ENCODE measurements around the gene FGFR3.

DNA sequence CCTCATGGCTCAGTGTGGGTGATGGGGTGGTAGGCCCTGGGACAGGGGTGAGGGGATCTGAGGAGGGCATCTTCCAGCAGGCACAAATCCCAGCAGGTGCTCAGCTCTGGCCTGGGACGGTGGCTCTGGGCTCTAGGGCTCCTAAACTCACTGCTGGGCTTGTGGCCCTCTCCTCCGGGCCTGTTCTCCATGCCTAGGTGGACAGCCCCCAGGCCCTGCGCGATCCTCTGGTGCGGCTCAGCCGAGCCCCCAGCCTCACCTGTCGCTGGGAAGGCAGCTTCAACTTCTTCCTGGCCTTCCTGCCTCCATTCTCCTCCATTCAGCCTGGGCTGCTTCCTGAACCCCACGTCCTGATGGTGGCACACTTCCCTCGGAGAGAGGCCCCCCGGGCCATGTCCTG is 19.3 kb upstream of the FGFR3 start:
- TF ChIP-seq, protein P1, sequence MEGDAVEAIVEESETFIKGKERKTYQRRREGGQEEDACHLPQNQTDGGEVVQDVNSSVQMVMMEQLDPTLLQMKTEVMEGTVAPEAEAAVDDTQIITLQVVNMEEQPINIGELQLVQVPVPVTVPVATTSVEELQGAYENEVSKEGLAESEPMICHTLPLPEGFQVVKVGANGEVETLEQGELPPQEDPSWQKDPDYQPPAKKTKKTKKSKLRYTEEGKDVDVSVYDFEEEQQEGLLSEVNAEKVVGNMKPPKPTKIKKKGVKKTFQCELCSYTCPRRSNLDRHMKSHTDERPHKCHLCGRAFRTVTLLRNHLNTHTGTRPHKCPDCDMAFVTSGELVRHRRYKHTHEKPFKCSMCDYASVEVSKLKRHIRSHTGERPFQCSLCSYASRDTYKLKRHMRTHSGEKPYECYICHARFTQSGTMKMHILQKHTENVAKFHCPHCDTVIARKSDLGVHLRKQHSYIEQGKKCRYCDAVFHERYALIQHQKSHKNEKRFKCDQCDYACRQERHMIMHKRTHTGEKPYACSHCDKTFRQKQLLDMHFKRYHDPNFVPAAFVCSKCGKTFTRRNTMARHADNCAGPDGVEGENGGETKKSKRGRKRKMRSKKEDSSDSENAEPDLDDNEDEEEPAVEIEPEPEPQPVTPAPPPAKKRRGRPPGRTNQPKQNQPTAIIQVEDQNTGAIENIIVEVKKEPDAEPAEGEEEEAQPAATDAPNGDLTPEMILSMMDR (IDR thresholded peaks at IDR 0.05): no peak
- TF ChIP-seq POLR2A (IDR thresholded peaks at IDR 0.05): no peak

Data from Peyer's patch (tissue), 4 donors.